HCT116 (cell line): ENCODE measurements around the gene EMC10. TPM values are rescaled to one million over a fixed set of nuclear protein-coding genes. Genes with fewer than 3 reads are reported as not detected.

ENCODE experiments used
- ATAC-seq: fragments of 200-7000 bp; cut with Tn5 transposase; 2 replicates; pipeline ENCODE4 v1.9.1; 2020; ENCODE audit warnings: mild to moderate bottlenecking, moderate library complexity
- BruUV-seq: library from RNA; stranded (reverse); fragments of 400-500 nt; replicated peaks from 2 replicates; lab custom pipeline; 2021; lab: Mats Ljungman, UMichigan
- CTCF ChIA-PET: fragments of 300-600 bp; sonication (Branson Sonifier 250); formaldehyde crosslinking; loops from one replicate; lab custom pipeline; 2021; ENCODE audit warnings: antibody characterized with exemption; lab: Charles Lee
- POLR2A ChIA-PET: fragments of 300-600, 350-600 bp; sonication (Branson Sonifier 250); formaldehyde crosslinking; loops from one replicate; lab custom pipeline; 2021; ENCODE audit warnings: antibody characterized with exemption; lab: Charles Lee
- RAD21 ChIA-PET, 2 experiments: fragments of 300-600 bp; sonication (Branson Sonifier 250); formaldehyde crosslinking; loops; one replicate each; lab custom pipeline; 2023; ENCODE audit warnings: low total read pairs in 2 of 2; ENCODE audit not compliant: uncharacterized antibody in 2 of 2, unreplicated experiment in 2 of 2, low non-redundant PET in 1 of 2; lab: Charles Lee
- DNase-seq: peaks from one replicate; pipeline ENCODE4 v3.0.0-alpha.2; 2010; ENCODE audit warnings: low read depth, low spot score
- H2AFZ ChIP-seq: fragments of 200-600 bp; shearing (Covaris generic), sonication (generic); 2 replicates; pipeline ENCODE4 v1.6.1; 2017; ENCODE audit warnings: low read depth, mixed run types, mixed read lengths, antibody characterized with exemption, low read length; ENCODE audit not compliant: poor library complexity, severe bottlenecking
- H3K27ac ChIP-seq: 2 replicates; pipeline ENCODE4 v1.5.1; 2012; ENCODE audit warnings: low read depth, low read length
- H3K27me3 ChIP-seq: fragments of 200-600 bp; sonication (generic); 2 replicates; pipeline ENCODE4 v1.6.1; 2016; ENCODE audit warnings: mixed run types, low read length, mixed read lengths; ENCODE audit not compliant: insufficient read depth
- H3K36me3 ChIP-seq, 2 experiments: fragments of 200-500 bp in 1 of 2; fragments of 200-600 bp in 1 of 2; sonication (Bioruptor generic) in 1 of 2; sonication (generic) in 1 of 2; 2 replicates each; pipeline versions ENCODE4 v1.5.1 to v1.6.1; 2014 to 2016; ENCODE audit warnings: low read length in 2 of 2, inconsistent platforms in 1 of 2, mixed read lengths in 1 of 2, mixed run types in 1 of 2; ENCODE audit not compliant: insufficient read depth in 2 of 2, control insufficient read depth in 1 of 2
- H3K4me1 ChIP-seq, 2 experiments: fragments of 200-600 bp in 1 of 2; sonication (generic) in 1 of 2; 2 replicates each; pipeline versions ENCODE4 v1.5.1 to v1.6.1; 2012 to 2017; ENCODE audit warnings: low read length in 2 of 2, inconsistent platforms in 1 of 2, mild to moderate bottlenecking in 1 of 2, mixed read lengths in 1 of 2, mixed run types in 1 of 2, moderate library complexity in 1 of 2; ENCODE audit not compliant: insufficient read depth in 2 of 2, control insufficient read depth in 1 of 2
- H3K4me2 ChIP-seq: fragments of 200-600 bp; sonication (generic); 2 replicates; pipeline ENCODE4 v1.6.1; 2017; ENCODE audit warnings: mixed run types, low read length, mixed read lengths
- H3K4me3 ChIP-seq, 2 experiments: fragments of 200-600 bp in 1 of 2; sonication (generic) in 1 of 2; replicated peaks in 1 of 2; 2 replicates each; pipeline ENCODE4 v1.5.1; 2011 to 2016; ENCODE audit warnings: low read length in 2 of 2, control low read depth in 1 of 2, low read depth in 1 of 2, mild to moderate bottlenecking in 1 of 2, mixed read lengths in 1 of 2, mixed run types in 1 of 2
- H3K79me2 ChIP-seq: fragments of 200-600 bp; sonication (generic); 2 replicates; pipeline ENCODE4 v1.6.1; 2017; ENCODE audit warnings: mild to moderate bottlenecking, mixed run types, low read length, moderate library complexity, mixed read lengths; ENCODE audit not compliant: insufficient read depth
- H3K9ac ChIP-seq: fragments of 200-600 bp; sonication (generic); 2 replicates; pipeline ENCODE4 v1.6.1; 2016; ENCODE audit warnings: low read length, mixed read lengths
- H3K9me2 ChIP-seq: fragments of 200-600 bp; sonication (generic), shearing (Covaris generic); 2 replicates; pipeline ENCODE4 v1.6.1; 2017; ENCODE audit warnings: mixed run types, mild to moderate bottlenecking, moderate library complexity; ENCODE audit not compliant: insufficient read depth
- H3K9me3 ChIP-seq, 2 experiments: fragments of 200-500 bp in 1 of 2; fragments of 200-600 bp in 1 of 2; sonication (Bioruptor generic) in 1 of 2; sonication (generic) in 1 of 2; 2 replicates each; pipeline ENCODE4 v1.6.1; 2014 to 2017; ENCODE audit warnings: low read length in 2 of 2, mixed read lengths in 2 of 2, inconsistent platforms in 1 of 2, low read depth in 1 of 2, mild to moderate bottlenecking in 1 of 2, mixed run types in 1 of 2, moderate library complexity in 1 of 2; ENCODE audit not compliant: control insufficient read depth in 1 of 2, insufficient read depth in 1 of 2
- H4K20me1 ChIP-seq: fragments of 200-600 bp; sonication (generic), shearing (Covaris generic); 2 replicates; pipeline ENCODE4 v1.6.1; 2017; ENCODE audit warnings: mixed run types, mild to moderate bottlenecking, moderate library complexity; ENCODE audit not compliant: insufficient read depth
- CBX3 ChIP-seq: IDR thresholded peaks from 2 replicates; pipeline ENCODE4 v1.6.1; 2012; ENCODE audit warnings: low read depth
- CEBPB ChIP-seq: IDR thresholded peaks from 2 replicates; pipeline ENCODE4 v1.6.1; 2012; ENCODE audit warnings: low read depth
- EGR1 ChIP-seq: IDR thresholded peaks from 2 replicates; pipeline ENCODE4 v1.6.1; 2012; ENCODE audit warnings: low read depth
- EZH2 ChIP-seq: fragments of 200-600 bp; sonication (generic); IDR thresholded peaks from 2 replicates; pipeline ENCODE4 v1.6.1; 2017; ENCODE audit warnings: antibody characterized with exemption, mixed run types
- MAX ChIP-seq: IDR thresholded peaks from 2 replicates; pipeline ENCODE4 v1.6.1; 2012
- POLR2A ChIP-seq: IDR thresholded peaks from 2 replicates; pipeline ENCODE4 v1.7.0; 2011; ENCODE audit warnings: borderline replicate concordance; ENCODE audit not compliant: insufficient read depth, insufficient read length; ENCODE audit errors: extremely low read depth
- POLR2AphosphoS5 ChIP-seq: IDR thresholded peaks from 2 replicates; pipeline ENCODE4 v1.6.1; 2011; ENCODE audit warnings: mild to moderate bottlenecking, low read depth, low read length, moderate library complexity
- RAD21 ChIP-seq: IDR thresholded peaks from 2 replicates; pipeline ENCODE4 v1.6.1; 2012; ENCODE audit warnings: low read depth, mild to moderate bottlenecking
- REST ChIP-seq: IDR thresholded peaks from 2 replicates; pipeline ENCODE4 v1.6.1; 2012; ENCODE audit warnings: low read depth
- TCF7L2 ChIP-seq: IDR thresholded peaks from 2 replicates; pipeline ENCODE4 v1.7.0; 2011; ENCODE audit warnings: borderline replicate concordance, inconsistent platforms; ENCODE audit not compliant: insufficient read depth, insufficient read length; ENCODE audit errors: extremely low read depth
- ZBTB33 ChIP-seq: IDR thresholded peaks from 2 replicates; pipeline ENCODE4 v1.6.1; 2011; ENCODE audit warnings: mild to moderate bottlenecking, low read length, moderate library complexity; ENCODE audit not compliant: insufficient replicate concordance; ENCODE audit errors: extremely low read depth
- ZFX ChIP-seq: fragments of 450-650 bp; IDR thresholded peaks from 2 replicates; pipeline ENCODE4 v1.6.1; 2017
- ZNF274 ChIP-seq: fragments of 200-500 bp; sonication (Bioruptor generic); IDR thresholded peaks from 2 replicates; pipeline ENCODE4 v1.6.1; 2014; ENCODE audit warnings: mild to moderate bottlenecking, low read depth, low read length, inconsistent platforms
- intact Hi-C: fragments of 100-400 bp; cut with micrococcal nuclease; formaldehyde crosslinking; loops from 2 replicates; pipeline ENCODE4 v1.10.0; 2022
- total RNA-seq: library from RNA; stranded (reverse); gene quantifications from one replicate; pipeline ENCODE4 v1.2.1, GENCODE V29; 2021; ENCODE audit not compliant: unreplicated experiment

Gene EMC10
- total RNA-seq, 1 experiment from 2014 or later, result 92.4 TPM

- no peak for ATAC-seq
- no peaks in the 10 kb centered on the region for H3K79me2 ChIP-seq
- no peak for DNase-seq
- no peaks in the 10 kb centered on the region for H4K20me1 ChIP-seq
- no peak overlapping the region for H2AFZ ChIP-seq
- no peaks in the 10 kb centered on the region for H3K9me3 ChIP-seq
- no peaks in the 10 kb centered on the region for H3K9me2 ChIP-seq
- BruUV-seq, result no TSS peak
- no peak overlapping the region for H3K27ac ChIP-seq
- intact Hi-C loops, result no loop called here
- H3K4me2 ChIP-seq, result no peak overlapping the region
- no peaks in the 10 kb centered on the region for H3K36me3 ChIP-seq
- POLR2A ChIA-PET, result no interaction called here
- RAD21 ChIA-PET, result no interaction called here
- H3K4me3 ChIP-seq, result no peak overlapping the region
- no peak overlapping the region for H3K9ac ChIP-seq
- H3K4me1 ChIP-seq, result peaks cover 6 to 17% of the 10 kb centered on the region in 2 experiments
- TF ChIP-seq CEBPB (no peak), ZBTB33 (no peak), EGR1 (no peak), POLR2AphosphoS5 (no peak), CBX3 (no peak), EZH2 (no peak), MAX (no peak), REST (no peak), TCF7L2 (no peak), POLR2A (no peak), ZFX (no peak), ZNF274 (no peak), RAD21 (no peak)
- CTCF ChIA-PET, result no interaction called here
- no peaks in the 10 kb centered on the region for H3K27me3 ChIP-seq
These were observed 47.4 kb upstream of the EMC10 start for GRCh38 chr19:50428772-50429463.
